ENCODE data around the gene BTNL8.
"Not testable (repeated sequence)": the region's sequence is repeated elsewhere in the genome, so short reads cannot be mapped to it uniquely, and the experiment has no call there.

BTNL8 gene

DNA sequence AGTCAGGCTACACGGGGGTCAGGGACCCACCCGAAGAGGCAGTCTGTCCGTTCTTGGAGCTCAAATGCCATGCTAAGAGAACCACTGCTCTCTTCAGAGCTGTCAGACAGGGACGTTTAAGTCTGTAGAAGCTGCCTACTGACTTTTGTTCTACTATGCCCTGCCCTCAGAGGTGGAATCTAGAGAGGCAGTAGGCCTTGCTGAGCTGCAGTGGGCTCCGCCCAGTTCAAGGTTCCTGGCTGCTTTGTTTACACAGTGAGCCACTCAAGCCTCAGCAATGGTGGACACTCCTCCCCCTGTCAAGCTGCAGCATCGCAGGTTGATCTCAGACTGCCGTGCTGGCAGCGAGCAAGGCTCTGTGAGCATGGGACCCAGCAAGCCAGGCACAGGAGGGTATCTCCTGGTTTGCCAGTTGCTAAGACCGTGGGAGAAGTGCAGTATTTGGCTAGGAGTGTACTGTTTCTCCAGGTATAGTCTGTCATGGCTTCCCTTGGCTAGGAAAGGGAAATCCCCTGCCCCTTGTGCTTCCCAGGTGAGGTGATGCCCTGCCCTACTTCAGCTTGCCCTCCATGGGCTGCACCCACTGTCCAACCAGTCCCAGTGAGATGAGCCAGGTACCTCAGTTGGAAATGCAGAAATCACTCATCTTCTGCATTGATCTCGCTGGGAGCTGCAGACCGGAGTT lies 13.0 kb upstream of the BTNL8 start:
- not testable (repeated sequence) for DNase-seq

DNA sequence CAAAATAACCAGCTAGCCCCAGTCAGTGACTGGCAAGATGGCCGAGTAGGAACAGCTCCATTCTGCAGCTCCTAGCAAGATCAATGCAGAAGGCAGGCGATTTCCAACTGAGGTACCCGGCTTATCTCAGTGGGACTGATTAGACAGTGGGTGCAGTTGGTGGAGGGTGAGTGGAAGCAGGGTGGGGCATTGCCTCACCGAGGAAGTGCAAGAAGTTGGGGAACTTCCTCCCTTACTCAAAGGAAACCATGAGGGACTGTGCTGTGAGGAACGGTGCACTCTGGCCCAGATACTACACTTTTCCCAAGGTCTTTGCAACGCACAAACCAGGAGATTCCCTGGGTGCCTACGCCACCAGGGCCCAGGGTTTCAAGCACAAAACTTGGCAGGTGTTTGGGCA lies 9.6 kb upstream of the BTNL8 start:
- DNase-seq, result no peak

DNA sequence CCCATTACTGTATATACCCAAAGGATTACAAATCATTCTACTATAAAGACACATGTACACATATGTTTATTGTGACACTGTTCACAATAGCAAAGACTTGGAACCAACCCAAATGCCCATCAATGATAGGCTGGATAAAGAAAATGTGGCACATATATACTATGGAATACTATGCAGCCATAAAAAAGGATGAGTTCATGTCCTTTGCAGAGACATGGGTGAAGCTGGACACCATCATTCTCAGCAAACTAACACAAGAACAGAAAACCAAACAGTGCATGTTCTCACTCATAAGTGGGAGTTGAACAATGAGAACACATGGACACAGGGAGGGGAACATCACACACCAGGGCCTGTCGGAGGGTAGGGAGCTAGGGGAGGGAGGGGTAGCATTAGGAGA lies 3.6 kb upstream of the BTNL8 start:
- DNase-seq, result not testable (repeated sequence)

DNA sequence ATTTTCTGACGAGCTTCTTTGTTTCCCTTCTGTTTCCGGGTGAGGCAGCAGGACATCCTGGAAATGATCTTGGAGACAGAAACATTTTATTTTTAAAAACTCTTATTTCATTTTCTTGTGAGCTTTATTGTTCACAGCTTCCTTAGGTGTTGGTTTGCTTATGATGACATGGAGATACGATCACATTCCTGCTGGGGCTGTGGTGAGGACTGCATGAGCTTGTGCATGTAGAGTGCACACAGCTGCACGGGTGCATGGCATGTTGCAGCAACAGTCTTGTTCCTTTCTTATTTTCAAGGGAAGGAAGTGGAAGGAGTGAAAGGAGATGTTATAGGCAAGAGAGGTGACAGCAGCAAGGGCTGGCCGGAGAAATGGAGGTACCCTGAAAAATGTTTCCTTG lies 1.2 kb downstream of the BTNL8 start:
- no peak for DNase-seq

DNA sequence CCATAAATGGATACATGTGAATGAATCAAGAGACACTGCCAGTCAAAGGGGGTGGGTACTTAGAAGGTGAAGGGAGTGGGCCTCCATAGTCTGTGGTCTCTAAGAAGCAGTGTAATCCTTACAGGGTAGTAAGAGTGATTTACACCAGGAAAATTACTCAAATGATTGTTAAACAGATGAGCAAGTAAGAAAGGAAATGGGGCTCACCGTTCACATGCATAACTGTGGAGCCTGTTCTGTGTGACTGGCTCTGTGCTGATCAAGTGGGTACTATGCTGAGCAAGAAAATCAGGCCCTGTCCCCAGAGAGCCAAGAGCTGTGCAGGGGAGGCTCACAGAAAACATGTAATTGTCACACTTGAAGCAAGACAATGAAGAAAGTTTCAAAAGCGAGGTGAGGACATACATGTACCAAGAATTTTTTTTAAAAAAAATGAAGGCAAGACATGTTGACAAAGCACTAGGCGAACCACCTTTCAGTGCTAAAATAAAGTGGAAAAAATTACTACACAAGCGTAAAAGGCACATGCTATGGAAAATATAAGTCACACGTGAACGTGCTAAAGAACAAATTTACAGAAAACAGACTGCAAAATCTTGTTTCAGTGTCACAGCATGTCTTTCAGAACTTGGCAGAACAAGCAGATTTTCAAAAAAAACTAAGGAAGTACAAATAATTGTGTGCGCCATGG lies 2.5 kb downstream of the BTNL8 start:
- DNase-seq, result no peak

DNA sequence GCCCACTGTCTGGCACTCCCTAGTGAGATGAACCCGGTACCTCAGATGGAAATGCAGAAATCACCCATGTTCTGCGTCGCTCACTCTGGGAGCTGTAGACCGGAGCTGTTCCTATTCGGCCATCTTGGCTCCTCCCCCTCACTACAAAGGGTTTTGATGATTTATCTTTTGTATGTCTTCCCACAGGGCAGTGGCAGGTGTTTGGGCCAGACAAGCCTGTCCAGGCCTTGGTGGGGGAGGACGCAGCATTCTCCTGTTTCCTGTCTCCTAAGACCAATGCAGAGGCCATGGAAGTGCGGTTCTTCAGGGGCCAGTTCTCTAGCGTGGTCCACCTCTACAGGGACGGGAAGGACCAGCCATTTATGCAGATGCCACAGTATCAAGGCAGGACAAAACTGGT lies 9.4 kb downstream of the BTNL8 start:
- no peak for DNase-seq

DNA sequence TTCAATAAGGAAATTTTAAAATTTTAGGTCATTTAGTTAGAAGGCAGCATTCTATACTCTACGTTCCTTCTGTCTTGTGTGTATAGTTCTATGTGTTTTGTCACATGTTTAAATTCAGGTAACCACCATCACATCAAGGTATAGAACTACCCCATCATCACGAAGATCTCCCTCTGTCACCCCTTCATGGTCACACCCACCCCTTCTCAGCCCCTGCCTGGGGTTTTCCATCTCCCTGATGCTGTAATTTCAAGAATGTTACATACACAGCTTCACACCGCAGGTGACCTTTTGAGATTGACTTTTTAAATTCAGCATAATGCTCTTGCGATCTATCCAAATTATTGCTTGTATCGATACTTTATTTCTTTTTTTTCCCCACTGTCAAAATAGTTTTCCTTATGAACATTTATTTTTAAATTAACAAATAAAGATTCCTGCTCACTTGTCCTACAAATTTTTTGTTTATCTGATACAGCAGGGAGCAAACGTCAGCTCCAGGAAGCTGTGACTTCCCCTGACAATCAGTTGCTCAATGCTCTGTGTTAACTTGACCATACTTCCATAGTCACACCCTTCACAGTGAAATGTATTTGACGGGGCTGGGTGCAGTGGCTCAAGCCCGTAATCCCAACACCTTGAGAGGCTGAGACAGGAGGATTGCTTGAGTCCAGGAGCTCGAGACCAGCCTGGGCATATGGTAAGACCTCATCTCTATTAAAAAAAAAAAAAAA lies 10.2 kb downstream of the BTNL8 start:
- no peak for DNase-seq

DNA sequence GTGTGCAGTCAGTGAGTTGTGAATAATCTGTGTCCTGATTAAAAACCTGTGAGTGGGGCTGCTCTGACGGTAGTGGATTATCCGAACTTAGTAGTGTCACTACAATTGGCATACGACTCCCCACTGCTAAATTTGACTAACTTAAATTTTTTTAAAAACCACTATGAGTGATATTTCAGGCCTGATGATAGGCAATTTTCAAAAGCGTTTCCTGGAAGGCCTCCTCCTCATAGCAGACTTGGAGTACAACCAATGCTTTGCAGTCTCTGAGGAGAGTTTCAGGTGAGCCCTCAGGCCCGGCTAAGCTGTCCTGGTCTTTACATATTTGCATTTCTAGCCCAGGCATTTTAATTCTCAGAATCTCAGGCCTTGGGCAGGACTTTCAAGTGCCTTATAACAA lies 10.8 kb downstream of the BTNL8 start:
- no peak for DNase-seq

DNA sequence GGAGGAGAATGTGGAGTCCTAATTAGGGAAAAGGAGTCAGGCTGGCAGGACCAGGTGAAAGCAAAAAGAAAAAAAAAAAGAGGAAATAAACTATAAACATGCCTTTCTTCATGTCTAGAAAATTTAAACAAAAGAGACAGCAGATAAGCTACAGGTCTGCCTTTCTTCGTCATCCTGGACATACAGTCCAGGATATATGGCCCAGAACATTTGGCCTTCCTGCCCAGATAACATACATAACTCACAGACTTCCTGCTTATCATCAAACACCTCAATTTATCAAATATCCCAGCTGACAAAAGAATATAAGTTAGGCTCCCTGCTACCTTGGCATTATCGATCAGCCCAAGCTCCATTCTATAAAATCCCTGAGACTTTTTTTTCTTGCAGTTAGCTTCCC lies 11.2 kb downstream of the BTNL8 start:
- no peak for DNase-seq

DNA sequence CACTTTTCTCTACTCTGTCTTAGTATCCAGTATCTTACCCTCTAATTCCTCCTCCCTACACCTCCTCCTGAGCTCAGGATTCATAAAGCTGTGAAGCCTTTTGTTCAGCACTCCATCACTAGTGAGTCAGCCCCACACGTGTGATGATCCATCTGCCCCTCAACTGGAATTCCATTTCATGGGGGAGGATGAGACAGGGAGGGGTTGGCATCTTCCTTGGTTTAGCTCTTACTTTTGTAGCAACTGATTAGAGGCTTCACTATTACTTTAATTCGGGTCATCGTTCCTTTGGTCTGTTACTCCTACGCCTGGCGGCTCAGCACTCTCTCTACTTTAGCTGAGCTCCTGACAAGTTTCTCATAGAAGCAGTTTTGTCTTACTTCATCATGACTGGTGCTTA lies 11.8 kb downstream of the BTNL8 start:
- DNase-seq, result no peak

DNA sequence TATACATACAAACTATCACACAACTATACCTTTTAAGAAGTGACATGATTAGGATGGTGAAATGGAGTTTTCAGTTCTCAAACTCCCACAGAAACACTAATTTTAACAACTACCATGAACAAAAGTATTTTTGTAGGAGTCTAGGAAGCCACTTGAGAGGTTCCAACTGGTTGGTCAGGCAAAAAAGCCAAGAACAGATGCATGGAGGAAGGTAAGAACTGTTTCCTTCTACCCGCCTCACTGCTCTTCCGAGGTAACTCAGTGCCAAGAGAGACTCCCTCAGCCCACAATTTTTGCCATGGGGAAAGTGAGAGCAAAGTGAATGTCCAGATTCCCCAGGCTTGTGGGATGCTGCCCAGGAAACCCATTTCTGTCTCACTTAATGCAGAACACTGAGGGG lies 15.7 kb downstream of the BTNL8 start:
- DNase-seq, result no peak

DNA sequence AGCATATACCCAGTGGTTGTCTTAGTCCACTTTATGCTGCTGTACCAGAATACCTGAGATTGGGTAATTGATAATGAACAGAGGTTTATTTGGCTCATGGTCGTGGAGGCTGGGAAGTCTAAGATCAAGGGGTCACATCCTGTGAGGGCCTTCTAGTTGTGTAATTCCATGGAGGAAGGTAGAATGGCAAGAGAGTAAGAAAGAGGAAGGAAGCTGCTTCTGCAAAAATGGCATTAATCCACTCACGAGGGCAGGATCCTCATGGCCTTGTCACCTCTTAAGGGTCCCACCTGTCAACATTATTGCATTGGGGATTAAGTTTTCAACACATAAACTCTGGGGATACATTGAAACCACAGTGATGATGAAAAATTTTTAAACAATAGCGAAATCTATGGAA lies 17.0 kb downstream of the BTNL8 start:
- DNase-seq, result no peak

DNA sequence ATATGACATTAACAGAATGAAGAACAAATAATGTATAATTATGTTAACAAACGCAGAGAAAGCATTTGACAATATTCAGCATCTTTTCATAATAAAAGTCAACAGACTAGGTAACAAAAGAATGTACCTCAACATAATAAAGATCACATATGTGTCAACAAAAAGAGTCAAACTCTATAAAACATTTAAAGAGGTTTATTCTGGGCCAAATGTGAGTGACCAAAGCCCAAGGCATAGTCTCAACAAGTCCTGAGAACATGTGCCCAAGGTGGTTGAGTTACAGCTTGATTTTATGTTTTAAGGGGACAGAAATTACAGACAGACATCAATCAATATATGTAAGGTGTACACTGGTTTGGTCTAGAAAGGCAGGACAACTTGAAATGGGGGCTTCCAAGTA lies 19.4 kb downstream of the BTNL8 start:
- no peak for DNase-seq

DNA sequence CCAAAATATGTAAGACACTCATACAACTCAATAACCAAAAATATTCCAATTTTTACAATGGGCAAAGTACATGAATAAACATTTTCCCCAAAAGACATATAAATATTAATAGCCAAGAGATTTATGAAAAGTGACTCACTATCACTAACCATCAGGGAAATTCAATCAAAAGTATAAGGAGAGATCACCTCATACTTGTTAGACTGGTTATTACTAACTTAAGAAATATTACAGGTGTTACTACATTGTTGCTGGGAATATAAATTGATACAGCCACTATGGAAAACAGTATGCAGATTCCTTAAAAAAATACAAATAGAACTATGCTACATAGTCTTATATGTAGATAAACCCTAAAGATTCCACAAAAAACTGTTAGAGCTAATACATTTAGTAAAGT lies 21.8 kb downstream of the BTNL8 start:
- DNase-seq, result no peak

DNA sequence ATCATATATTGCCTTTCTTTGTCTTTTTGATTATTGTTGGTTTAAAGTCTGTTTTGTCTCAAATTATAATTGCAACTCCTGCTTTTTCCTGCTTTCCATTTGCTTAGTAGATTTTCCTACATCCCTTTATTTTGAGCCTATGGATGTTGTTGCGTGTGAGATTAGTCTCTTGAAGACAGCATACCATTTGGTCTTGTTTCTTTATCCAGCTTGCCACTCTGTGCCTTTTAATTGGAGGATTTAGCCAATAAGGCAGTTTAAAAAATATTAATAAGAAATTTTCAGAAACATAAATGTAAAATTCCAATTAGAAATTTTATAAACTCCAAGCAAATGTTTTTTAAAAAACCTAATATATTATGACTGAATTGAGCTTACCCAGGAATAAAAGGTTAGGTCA lies 24.0 kb downstream of the BTNL8 start:
- DNase-seq, result no peak

DNA sequence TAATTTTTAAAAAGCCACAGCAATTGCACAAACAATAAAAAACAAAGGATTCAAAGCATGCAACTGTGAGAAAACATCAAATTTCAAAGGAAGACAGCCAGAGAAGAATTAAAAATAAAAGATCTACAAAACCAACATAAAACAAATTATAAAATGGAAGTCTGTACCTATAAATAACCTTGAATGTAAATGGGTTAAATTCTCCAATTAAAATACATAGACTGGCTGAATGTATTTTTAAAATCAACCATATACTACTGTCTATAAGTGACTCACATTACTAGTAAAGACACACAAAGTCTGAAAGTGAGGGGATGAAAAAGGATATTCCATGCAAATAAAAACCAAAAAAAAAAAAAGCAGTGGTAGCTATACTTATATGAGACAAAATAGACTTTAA lies 33.7 kb downstream of the BTNL8 start:
- no peak for DNase-seq

DNA sequence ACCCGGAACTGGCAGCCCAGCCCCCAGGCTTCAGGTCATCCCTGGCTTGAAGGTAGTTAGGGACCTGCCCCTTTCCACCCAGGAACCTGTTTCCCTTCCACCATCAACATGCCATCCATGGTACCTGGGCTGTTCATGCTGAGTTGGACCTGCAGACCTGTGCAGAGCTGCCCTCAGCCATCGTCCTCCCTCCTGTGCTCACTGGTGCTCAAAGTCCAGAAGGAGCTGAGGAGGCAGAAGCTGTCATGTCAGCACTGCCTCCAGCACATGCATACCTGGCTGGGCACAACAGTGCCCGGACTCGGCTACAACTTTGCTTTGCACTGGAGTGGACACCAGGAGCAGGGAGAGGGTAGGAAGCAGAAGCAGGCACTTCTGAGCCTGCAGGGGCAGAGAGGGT lies 36.2 kb downstream of the BTNL8 start:
- no peak for DNase-seq

DNA sequence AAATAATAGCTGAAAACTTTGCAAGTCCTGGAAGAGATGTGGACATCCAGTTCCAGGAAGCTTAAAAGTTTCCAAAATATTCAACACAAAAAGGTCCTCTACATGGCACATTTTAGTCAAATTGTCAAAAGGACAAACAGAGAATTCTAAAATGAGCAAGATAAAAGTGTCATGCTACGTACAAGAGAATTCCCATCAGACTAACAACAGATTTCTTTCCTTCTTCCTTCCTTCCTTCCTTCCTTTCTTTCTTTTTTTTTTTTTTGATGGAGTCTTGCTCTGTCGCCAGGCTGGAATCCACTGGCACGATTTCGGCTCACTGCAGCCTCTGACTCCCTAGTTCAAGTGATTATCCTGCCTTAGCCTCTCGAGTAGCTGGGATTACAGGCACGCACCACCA lies 39.3 kb downstream of the BTNL8 start:
- DNase-seq, result no peak

DNA sequence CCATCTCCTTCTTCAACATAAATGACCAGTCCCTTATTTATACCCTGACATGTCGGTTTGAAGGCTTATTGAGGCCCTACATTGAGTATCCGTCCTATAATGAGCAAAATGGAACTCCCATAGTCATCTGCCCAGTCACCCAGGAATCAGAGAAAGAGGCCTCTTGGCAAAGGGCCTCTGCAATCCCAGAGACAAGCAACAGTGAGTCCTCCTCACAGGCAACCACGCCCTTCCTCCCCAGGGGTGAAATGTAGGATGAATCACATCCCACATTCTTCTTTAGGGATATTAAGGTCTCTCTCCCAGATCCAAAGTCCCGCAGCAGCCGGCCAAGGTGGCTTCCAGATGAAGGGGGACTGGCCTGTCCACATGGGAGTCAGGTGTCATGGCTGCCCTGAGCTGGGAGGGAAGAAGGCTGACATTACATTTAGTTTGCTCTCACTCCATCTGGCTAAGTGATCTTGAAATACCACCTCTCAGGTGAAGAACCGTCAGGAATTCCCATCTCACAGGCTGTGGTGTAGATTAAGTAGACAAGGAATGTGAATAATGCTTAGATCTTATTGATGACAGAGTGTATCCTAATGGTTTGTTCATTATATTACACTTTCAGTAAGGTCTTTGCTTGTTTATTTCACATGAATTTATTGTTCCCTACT lies 51.5 kb downstream of the BTNL8 start:
- no peak for DNase-seq

DNA sequence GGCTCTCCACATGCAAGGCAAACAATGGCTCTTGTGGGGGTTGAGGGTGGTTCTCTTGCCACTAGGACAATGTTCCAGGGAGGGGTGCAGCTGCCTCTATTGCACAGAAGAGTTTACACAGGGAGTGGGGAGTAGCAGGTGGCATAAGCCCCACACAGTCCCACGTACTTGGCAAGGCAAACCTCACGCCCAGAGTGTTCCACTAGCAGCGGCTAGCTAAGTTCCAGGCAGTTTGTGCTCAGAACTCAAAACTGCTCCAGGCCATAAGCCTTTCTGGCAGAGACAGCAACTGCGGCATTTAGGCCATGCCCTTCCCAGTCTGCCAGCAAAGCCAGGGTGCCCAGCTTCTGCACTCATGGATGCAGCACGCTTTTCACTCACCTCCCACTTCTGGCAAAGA lies 60.7 kb downstream of the BTNL8 start:
- DNase-seq, result no peak

DNA sequence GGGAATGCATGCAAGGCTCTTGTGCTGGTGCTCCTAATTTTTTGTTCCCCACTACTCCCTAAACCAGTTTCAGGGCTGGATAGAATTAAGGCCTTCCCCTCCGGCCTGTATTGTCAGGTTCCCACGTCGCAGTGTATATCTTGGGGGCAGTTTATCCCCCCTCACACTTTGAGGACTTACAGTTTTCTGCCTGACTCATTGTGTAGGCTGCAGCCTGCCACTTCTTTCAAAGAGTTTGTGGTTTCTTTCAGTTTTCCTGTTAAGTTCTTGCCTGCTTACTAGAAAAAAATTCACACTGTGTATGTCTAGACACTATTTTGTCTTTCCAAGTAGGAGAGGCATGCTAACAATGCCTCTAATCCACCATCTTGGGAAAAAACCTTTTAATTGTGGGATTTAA lies 61.2 kb downstream of the BTNL8 start:
- no peak for DNase-seq

DNA sequence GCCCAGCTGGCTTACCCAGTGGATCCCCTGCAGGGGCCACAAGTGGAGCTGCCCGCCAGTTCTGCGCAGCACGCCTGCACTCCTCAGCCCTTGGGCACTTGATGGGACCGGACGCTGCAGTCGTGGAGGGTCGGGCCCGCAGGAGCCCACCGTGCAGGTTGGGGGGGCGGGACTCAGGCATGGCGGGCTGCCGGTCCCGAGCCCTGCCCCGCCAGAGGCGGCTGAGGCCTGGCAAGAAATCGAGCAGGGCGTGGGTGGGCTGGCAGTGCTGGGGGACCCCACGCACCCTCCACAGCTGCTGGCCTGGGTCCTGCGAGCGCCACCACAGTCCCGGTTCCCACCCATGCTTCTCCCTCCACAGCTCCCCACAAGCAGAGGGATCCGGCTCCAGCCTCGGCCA lies 70.4 kb downstream of the BTNL8 start:
- no peak for DNase-seq

DNA sequence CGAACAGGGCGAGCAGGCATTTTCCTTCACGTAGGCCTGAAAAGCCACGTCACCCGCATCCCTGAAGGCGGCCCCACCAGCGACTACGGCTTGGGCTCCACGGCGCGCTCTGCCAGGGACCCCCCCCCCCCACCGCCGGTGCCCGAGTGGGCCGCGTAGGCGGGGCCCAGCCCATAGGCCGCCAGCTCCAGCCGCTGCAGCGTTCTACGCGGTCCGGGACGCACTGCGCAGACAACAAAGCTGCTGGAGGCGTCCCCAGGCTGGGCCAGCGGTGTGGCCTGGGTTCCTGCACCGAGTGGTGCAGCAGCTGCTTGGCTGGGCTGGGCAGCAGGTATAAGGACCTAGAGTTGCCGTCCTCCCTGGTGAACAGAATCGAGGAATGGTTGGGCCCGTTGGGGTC lies 71.4 kb downstream of the BTNL8 start:
- DNase-seq, result no peak

DNA sequence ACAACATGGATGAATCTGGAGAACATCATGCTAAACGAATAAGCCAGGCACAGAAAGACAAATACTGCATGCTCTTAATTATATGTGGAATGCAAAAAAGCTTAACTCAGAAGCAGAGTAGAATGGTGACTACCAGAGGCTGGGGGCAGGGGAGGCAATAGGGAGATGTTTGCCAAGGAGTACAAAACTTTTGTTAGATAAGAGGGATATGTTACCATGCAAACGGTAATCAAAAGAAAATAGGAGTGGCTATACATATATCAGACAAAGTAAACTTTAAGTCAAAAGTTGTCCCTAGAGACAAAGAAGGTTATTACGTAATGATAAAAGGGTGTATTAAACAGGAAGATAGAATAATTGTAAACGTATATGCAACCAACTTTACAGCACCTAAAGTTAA lies 71.9 kb downstream of the BTNL8 start:
- DNase-seq, result no peak

Measured in central memory CD4-positive, alpha-beta T cell (primary cell).